HG03565 (cell line): Measurements from ENCODE around the gene UPF3B.
"Not testable (repeated sequence)": the region's sequence is repeated elsewhere in the genome, so short reads cannot be mapped to it uniquely, and the experiment has no call there.

Experiments
- ATAC-seq: cut with Tn5 transposase; IDR thresholded peaks from one replicate; pipeline ENCODE4 v1.9.1; 2021; ENCODE audit warnings: mild to moderate bottlenecking, moderate library complexity; ENCODE audit not compliant: unreplicated experiment

UPF3B gene

GRCh38 chrX:119826399-119826959 lies 26.3 kb downstream of the UPF3B start:
- no peak for ATAC-seq

- not testable (repeated sequence) for ATAC-seq
These were observed 28.5 kb downstream of the UPF3B start for GRCh38 chrX:119824221-119824620.

DNA sequence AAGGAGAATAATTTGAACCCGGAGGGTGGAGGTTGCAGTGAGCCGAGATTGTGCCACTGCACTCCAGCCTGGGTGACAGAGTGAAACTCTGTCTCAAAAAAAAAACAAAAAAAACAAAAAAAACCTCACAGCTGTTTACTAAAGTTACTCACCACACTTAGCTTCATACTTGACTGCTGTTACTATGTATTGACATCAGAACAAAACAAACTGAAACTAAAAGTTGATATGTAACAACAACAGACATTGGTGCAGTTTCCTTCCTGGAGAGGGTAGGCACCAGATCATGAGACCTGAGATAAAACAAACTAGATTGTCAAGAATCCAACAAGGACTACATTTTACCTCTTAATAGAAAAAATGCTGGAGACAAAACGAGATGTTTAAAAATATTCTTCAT lies 31.1 kb downstream of the UPF3B start:
- ATAC-seq = peak; percentile 62

GRCh38 chrX:119817130-119817690 lies 35.6 kb downstream of the UPF3B start:
- ATAC-seq = no peak

GRCh38 chrX:119816300-119816699 lies 36.5 kb downstream of the UPF3B start:
- ATAC-seq = no peak

- no peak for ATAC-seq
These were observed 43.5 kb downstream of the UPF3B start for GRCh38 chrX:119809185-119809666.

GRCh38 chrX:119808461-119808860 lies 44.3 kb downstream of the UPF3B start:
- not testable (repeated sequence) for ATAC-seq

DNA sequence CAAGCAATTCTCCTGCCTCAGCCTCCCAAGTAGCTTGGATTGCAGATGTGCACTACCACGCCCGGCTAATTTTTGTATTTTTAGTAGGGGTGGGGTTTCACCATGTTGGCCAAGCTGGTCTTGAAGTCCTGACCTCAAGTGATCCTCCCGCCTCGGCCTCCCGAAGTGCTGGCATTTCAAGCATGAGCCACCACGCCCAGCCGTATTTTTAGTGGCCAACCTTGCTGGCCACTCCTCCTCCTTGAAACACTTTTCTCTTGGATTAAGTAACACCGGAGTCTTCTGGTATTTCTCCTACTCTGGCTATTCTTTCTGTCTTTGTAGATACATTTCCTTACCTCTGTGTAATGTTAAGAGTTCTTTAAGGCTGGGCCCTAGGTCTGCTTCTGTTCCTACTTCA lies 50.2 kb downstream of the UPF3B start:
- no peak for ATAC-seq

DNA sequence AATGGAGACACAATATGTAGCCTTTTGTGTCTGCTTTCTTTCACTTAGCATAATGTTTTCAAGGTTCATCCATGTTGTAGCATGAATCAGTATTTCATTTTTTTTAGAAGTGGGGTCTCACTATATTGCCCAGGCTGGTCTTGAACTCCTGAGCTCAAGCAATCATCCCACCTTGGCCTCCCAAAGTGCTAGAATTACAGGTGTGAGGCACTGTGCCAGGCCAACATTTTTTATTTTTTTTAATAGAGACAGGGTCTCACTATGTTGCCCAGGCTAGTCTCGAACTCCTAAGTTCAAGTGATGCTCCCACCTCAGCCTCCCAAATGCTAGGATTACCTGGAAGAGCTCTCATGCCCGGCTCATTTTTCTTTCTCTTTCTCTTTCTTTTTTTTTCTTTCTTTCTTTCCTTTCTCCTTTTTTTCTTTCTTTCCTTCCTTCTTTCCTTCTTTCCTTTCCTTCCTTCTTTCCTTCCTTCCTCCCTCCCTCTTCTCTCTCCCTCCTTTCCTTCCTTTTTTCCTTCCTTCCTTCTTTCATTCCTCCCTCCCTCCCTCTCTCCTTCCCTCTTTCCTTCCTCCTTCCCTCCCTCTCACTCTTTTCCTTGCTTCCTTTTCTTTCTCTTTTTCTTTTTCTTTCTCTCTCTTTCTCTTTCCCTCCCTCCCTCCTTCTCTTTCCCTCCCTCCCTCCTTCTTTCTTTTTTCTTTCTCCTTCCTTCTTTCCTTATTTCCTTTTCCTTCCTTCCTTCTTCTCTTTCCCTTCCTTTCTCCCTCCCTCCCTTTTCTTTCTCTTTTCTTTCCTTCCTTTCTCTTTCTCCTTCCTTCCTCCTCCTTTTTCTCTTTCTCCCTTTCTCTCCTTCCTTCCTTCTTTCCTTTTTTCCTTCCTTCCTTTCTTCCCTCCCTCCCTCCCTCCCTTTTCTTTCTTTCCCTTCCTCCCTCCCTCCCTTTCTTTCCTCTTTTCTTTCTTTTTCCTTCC lies 51.2 kb downstream of the UPF3B start:
- no peak for ATAC-seq

- ATAC-seq = peak; percentile 89
These were observed 61.1 kb downstream of the UPF3B start, which contains the start of gene RPL39 for GRCh38 chrX:119791437-119792231. Gene RPL39 (minus strand): TSS chrX:119791630. CDS start chrX:119791576, 54 bp downstream.

- peak; percentile 14 for ATAC-seq
These were observed 61.8 kb downstream of the UPF3B start for GRCh38 chrX:119790977-119791436.

DNA sequence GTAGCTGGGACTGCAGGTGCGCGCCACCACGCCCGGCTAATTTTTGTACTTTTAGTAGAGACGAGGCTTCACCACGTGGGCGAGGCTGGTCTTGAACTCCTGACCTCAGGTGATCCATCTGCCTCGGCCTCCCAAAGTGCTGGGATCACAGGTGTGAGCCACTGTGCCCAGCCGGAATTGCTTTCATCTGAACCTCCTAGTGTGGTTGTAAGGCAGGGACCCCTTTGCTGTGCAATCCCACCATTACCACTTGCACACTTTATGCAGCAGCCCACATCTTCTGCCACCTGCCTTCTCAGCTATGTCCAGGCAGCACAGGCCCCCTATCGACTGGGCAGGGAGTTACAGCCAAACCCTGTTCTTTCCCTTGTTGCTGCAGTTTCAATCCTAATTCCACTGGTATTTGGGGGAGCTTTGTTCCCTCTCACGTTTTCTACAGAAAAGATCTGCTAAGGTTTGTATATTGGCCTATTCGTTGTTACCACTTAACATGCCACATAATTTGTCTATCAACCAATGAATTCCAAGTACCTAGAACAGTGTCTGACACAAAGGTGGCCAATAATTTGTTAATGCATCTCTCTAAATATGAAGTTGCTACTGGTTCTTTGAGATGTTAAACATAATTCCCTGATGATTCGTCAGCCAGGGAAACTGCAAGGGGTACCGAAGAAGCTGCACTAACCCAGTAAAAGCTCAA lies 67.9 kb downstream of the UPF3B start:
- no peak for ATAC-seq
